DND-41 (cell line): ENCODE results near the gene SPTA1.
"Not testable (repeated sequence)": the region's sequence is repeated elsewhere in the genome, so short reads cannot be mapped to it uniquely, and the experiment has no call there.

Experiments used
- CTCF ChIP-seq: IDR thresholded peaks from 2 replicates; pipeline ENCODE4 v1.5.1; 2012; ENCODE audit warnings: borderline replicate concordance, low read length, moderate library complexity, mild to moderate bottlenecking; ENCODE audit not compliant: poor library complexity, severe bottlenecking; ENCODE audit errors: extremely low read depth
- EZH2 ChIP-seq: IDR thresholded peaks from 3 replicates; pipeline ENCODE4 v1.6.1; 2012; ENCODE audit warnings: borderline replicate concordance, low read depth, mild to moderate bottlenecking, moderate library complexity, low read length, inconsistent platforms; ENCODE audit not compliant: severe bottlenecking

GRCh38 chr1:158688343-158688742 lies 1.8 kb upstream of the SPTA1 start:
- TF ChIP-seq CTCF, EZH2: not testable (repeated sequence)
